HG03175 (cell line): ENCODE results near the gene ZNF358.

Experiments
- ATAC-seq: cut with Tn5 transposase; IDR thresholded peaks from one replicate; pipeline ENCODE4 v1.9.1; 2021; ENCODE audit warnings: mild to moderate bottlenecking, moderate library complexity; ENCODE audit not compliant: unreplicated experiment

Gene ZNF358

DNA sequence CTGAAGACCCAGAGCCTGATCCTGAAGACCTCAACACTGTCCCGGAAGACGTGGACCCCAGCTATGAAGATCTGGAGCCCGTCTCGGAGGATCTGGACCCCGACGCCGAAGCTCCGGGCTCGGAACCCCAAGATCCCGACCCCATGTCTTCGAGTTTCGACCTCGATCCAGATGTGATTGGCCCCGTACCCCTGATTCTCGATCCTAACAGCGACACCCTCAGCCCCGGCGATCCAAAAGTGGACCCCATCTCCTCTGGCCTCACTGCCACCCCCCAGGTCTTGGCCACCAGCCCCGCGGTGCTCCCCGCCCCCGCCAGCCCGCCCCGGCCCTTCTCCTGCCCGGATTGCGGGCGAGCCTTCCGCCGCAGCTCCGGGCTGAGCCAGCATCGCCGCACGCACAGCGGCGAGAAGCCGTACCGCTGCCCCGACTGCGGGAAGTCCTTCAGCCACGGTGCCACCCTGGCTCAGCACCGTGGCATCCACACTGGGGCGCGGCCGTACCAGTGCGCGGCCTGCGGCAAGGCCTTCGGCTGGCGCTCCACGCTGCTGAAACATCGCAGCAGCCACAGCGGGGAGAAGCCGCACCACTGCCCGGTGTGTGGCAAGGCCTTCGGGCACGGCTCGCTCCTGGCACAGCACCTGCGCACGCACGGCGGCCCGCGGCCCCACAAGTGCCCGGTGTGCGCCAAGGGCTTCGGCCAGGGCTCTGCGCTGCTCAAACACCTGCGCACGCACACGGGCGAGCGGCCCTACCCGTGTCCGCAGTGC, 3.6 kb downstream of the ZNF358 start:
- ATAC-seq = no peak

DNA sequence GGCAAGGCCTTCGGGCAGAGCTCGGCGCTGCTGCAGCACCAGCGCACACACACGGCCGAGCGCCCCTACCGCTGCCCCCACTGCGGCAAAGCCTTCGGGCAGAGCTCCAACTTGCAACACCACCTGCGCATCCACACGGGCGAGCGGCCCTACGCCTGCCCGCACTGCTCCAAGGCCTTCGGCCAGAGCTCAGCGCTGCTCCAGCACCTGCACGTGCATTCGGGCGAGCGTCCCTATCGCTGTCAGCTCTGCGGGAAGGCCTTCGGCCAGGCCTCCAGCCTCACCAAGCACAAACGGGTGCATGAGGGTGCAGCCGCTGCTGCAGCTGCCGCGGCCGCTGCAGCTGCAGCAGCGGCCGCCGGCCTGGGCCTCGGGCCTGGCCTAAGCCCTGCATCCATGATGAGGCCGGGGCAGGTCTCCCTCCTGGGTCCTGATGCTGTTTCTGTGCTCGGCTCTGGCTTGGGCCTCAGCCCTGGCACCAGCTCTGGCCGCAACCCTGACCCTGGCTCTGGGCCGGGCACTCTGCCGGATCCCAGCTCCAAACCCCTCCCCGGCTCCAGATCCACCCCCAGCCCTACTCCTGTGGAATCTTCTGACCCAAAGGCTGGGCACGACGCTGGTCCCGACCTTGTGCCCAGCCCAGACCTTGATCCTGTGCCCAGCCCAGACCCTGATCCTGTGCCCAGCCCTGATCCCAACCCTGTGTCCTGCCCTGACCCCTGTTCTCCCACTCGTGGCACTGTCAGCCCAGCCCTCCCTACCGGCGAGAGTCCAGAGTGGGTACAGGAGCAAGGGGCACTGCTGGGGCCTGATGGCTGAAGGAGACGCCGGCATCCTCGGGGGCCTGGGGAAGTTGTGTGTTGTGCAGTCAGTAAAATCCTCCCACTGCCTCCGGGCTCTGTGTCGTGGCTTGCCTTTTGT, 4.5 kb downstream of the ZNF358 start:
- ATAC-seq = no peak

DNA sequence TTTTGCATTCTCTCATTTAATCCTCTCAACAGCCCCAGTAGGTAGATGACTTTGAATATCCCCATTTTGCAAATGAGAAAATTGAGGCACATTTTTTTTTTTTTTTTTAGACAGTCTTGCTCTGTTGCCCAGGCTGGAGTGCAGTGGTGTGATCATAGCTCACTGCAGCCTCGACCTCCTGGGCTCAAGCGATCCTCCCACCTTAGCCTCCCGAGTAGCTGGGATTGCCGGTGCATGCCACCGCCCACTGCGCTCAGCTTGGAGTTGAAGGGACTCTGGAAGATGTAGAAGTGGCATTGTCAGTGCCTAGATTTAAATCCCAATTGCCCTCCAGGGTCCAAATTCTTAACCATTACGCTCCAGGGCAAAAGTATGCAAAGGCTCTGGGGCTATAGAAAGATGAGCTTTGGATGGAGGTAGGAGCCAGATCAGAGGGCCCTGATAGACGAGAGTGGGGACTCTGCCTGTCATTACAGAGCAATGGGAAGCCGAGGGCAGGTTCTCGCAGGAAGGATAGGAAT, 5.7 kb downstream of the ZNF358 start:
- ATAC-seq = no peak

- peak; percentile 72 for ATAC-seq
These were observed 6.4 kb downstream of the ZNF358 start, which contains the start of gene MCOLN1 for GRCh38 chr19:7522072-7522922. TSS of gene MCOLN1 (plus strand) at chr19:7522624. CDS start at chr19:7522751, 127 bp downstream.

GRCh38 chr19:7522923-7523667, 7.2 kb downstream of the ZNF358 start:
- no peak for ATAC-seq

GRCh38 chr19:7524523-7524922, 8.6 kb downstream of the ZNF358 start:
- ATAC-seq = no peak

- no peak for ATAC-seq
These were observed 9.3 kb downstream of the ZNF358 start for GRCh38 chr19:7524992-7525739.

DNA sequence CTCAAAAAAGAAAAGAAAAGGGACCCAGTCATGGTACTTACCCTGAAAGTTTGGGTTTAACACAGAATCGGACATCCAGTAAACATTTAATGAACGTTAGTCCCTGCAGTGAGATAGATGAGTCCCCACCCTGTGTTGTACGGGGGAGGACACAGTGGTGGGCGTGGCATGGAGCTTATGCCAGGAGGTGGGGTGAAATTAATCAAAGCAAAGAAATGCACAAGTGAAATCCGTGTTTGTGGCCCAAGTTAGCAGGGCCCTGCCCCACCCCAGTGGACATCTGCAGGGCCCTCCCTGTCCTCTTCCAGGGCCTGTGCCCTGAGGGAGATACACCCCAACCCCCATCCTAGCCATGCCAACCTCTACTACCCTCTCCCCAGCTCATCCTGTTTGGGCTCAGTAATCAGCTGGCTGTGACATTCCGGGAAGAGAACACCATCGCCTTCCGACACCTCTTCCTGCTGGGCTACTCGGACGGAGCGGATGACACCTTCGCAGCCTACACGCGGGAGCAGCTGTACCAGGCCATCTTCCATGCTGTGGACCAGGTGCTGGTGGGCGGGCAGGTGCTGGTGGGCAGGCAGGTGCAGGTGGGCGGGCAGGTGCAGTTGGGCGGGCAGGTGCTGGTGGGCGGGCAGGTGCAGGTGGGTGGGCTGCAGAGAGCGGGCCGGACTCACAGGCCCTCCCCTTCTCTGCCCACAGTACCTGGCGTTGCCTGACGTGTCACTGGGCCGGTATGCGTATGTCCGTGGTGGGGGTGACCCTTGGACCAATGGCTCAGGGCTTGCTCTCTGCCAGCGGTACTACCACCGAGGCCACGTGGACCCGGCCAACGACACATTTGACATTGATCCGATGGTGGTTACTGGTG, 10.4 kb downstream of the ZNF358 start:
- no peak for ATAC-seq

GRCh38 chr19:7527516-7528191, 11.8 kb downstream of the ZNF358 start:
- ATAC-seq = no peak

DNA sequence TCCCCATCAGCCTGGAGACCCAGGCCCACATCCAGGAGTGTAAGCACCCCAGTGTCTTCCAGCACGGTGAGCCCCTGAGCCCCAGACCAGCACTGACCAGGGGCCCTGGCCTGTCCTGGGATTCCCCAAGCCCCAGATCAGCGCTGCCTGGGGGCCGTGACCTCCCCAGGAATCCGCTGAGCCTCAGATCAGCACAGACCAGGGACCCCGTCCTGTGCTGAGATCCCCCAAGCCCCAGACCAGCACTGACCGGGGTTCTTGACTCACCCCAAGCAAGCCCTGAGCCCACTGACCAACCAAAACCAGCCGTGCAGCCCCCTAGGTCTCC, 12.3 kb downstream of the ZNF358 start:
- no peak for ATAC-seq

DNA sequence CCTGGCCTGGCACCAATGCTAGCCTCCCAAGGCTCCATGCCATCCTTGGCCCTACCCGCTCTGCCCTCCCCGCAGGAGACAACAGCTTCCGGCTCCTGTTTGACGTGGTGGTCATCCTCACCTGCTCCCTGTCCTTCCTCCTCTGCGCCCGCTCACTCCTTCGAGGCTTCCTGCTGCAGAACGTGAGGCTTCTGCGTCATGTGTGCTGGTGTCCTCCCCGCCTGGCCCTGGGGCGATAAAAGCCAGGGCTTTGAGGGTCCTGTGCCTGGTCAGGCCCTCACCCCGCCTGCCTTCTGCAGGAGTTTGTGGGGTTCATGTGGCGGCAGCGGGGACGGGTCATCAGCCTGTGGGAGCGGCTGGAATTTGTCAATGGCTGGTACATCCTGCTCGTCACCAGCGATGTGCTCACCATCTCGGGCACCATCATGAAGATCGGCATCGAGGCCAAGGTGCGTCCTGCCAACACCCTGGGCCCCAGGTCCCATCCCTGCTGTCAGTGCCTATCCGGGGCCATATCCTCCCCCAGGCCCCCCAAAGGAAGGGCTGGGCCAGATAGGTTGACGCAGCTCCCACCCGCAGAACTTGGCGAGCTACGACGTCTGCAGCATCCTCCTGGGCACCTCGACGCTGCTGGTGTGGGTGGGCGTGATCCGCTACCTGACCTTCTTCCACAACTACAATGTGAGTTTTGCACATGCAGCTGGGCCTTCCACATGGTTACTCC, 12.8 kb downstream of the ZNF358 start:
- ATAC-seq = no peak

DNA sequence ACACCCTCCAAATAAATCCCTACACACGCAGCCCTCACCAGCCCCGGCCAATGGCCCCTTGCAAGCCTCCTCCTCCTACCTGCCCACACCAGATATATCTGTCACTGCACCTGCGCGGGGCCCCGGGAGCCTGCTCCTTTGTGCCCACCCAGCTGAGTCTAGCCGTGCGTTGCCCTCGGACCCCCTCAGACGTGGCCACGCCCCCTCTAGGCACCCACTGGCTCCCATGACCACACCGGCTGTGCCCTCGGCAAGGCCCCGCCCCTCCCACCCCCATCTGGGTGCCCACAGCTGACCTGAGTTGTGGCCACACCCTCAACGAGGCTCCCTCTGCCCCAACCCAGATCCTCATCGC, 13.3 kb downstream of the ZNF358 start:
- ATAC-seq = no peak

GRCh38 chr19:7529610-7530490, 13.9 kb downstream of the ZNF358 start:
- no peak for ATAC-seq

DNA sequence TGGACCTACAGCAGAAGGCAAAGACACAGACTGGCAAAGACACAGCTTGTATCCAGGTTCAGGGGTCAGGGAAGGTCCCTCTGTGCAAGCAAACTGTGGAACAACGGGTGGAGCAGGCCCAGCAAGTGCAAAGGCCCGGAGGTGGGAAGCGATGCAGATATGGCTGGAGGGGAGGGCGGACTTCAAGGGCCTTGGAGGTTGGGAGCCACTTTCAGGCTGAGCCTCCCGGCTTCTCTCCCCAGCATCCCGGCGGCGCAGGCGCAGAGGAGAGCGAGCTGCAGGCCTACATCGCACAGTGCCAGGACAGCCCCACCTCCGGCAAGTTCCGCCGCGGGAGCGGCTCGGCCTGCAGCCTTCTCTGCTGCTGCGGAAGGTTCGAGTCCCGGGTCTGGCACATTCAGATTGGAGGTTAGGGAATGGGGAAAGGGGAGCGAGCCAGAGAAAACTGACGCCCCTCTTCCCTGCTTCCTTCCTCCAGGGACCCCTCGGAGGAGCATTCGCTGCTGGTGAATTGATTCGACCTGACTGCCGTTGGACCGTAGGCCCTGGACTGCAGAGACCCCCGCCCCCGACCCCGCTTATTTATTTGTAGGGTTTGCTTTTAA, 17.5 kb downstream of the ZNF358 start:
- no peak for ATAC-seq

DNA sequence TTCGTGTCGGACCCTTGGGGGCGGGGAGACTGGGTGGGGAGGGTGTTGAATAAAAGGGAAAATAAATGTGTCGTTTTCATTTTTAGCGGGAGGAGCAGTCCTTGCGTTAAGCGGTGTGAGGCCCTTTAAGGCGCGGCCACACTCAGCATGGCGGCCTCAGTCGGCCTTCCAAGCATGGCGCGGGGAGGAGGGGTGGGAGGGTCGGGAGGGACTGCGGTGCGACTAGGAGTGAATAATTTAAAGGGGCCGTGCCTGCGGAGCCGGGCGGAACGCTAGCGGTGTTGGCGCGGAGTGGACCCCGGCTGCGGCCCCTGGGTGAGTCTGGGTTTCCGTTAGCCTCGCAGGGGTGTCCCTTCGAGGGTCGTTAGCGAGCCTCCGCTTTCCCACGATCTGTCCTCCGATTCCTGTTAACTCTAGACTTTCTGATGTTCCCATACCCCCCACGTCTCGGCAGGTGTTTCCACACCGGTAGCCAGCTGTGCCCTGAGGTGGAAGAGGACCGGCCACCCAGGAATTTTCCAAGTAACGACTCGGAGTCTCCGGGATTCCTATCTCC, 18.1 kb downstream of the ZNF358 start:
- ATAC-seq = peak; percentile 47
